KG1 (cell line): ENCODE results near the gene HHAT.
"Not testable (repeated sequence)": the region's sequence is repeated elsewhere in the genome, so short reads cannot be mapped to it uniquely, and the experiment has no call there.

Experiments
- DNase-seq: peaks from one replicate; lab custom pipeline; 2025; lab: John Stamatoyannopoulos, UW

The HHAT gene

GRCh38 chr1:210397252-210397651, 68.5 kb downstream of the HHAT start:
- no peak for DNase-seq

DNA sequence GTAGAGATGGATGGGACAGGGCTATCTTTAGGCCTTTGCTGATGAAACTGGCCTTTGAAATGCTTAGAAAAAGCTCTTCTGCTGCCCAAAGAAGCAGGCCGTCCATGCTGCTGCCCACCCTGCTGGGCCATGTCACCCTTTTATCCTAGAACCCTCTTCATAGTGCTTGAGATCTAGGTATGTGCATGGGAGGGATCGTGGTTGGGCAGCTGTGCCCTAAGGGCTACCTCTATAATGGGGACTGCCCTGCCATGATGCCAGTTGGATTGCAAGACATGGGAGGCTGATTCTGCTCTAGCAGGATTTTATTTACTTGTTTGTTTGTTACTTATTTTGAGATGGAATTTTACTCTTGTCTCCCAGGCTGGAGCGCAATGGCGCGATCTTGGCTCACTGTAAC, 69.0 kb downstream of the HHAT start:
- DNase-seq, result no peak

DNA sequence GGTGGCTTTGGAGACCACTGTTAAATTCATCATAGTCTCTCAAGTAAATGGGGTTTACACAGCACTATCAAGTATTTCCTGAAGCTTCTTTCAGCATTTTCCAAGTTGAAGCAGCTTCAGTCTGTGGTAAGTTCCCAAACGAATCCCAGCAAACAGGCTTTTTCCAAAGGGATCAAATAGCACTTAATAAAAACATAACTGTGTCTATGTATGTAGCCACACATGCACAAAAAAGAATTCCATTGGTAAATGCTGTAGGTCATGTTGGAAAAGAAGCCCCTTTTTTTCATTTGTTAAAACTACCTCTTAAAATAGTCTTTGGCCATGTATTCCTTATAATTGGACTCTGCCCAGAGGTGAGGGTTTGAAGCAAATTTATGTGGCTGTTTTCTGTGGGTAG, 69.8 kb downstream of the HHAT start:
- no peak for DNase-seq

DNA sequence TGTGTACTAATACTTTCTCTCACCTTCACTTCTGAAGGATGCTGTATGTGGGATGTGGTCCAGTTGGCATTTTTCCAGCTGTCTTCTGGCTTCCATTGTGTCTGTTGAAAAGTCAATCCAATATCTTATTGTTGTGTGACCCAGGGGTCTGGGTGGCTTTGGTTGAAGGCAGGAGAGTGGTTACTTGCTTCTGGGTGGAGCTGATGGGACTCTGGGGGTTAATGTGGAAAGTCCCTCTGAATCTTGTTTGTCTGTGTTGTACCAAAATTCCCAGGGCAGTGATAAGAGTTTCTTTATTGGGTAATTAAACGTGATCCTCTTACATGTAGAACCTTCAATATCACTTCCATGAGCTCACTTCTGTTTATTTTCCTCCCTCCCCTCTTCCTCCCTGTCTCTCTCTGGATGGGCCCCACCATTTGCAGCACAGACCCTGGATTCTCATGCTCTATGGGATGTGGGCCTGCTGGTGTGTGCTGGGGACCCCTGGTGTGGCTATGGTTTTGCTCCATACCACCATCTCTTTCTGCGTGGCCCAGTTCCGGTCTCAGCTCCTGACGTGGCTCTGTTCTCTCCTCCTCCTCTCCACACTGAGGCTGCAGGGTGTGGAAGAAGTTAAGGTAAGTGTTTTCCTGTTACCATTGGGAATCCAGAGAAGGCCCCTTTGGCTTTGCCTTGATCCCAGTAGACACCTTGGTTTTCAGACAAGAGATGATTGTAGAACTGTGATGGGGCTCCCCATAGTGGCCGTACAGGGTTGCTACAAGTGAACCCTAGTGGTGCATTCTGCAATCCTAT, 71.5 kb downstream of the HHAT start:
- DNase-seq, result peak; percentile 2

DNA sequence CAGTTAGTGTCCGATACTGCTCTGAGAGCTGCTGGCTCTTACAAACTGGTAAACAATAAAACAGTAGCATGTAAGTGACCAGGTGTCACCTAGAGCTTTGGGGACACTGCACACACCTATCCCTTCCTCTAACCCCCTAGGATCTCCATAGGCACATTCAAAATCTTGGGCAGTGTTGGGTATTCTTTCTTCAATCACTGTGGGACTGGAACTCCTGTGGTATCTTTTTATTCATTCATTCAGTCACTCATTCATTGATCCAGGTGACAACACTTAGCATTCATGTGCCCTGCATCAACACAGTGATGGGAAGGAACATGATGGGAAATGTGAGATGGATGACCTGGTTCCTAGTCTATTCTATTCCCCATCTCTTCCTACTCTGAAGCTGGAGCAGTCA, 73.9 kb downstream of the HHAT start:
- DNase-seq, result no peak

DNA sequence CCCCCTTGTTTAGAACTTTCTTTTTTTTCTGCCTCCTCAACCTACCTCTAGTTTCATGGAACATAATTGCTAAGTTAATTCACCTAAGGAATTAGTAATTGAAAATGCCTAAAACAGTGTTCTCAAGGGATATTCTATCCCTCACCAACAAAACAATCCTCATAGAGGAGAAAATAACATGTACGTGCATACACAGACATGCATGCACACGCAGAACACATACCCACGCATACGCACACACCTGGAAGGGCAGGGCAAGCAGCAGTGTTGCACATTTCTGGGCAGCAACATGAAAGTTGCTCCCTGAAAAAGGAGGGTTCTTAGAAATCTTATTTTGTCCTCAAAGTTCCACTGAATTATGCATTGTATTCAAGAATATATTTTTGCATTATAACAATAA, 76.6 kb downstream of the HHAT start:
- no peak for DNase-seq

GRCh38 chr1:210406341-210406740, 77.6 kb downstream of the HHAT start:
- not testable (repeated sequence) for DNase-seq

DNA sequence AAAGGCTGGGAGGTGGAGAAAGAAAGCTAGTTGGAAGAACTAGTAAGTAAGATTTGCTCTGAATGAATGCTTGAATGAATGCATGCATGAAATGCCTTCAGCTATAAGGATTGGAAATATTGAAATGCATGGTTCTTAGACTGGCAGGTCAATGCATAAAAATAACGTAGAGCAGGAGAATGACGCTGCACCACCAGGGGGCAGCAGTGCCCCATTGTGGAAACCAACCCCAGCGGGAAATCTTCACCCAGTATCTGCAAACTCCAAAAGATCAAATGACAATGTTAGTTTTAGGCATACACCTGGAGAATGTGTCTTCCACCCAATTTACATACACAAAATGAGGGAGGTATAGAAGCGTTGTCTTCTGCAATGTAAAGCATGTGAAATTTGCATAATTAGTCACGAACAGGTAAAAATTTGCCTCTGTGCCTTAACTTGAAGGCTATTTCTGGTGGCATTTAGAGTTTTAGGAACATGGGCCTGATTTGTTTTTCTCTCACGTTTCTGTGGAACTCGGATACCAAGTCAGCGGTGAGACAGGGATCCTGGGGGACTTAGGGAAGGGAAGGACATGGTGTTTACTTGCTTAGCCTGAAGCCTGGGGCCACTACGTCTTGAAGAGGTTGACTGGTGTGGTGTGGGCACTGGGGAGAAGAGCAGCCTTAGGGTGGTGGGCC, 78.6 kb downstream of the HHAT start:
- peak; percentile 25 for DNase-seq

DNA sequence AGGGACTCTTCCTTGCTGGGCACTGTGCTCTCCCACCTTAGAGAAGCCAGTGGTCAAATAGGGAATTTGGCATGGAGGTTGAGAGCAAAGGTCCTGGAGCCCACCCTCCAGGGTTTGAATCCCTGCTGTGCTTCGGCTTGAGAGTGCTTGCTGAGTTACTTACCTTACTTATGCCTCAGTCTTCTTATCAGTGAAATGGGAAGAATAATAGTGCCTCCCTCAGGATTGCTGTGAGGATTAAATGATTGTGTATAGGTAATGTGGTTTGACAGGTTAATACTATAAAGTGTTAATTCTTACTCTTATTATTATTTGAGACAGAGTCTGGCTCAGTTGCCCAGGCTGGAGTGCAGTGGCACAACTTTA, 79.2 kb downstream of the HHAT start:
- no peak for DNase-seq

DNA sequence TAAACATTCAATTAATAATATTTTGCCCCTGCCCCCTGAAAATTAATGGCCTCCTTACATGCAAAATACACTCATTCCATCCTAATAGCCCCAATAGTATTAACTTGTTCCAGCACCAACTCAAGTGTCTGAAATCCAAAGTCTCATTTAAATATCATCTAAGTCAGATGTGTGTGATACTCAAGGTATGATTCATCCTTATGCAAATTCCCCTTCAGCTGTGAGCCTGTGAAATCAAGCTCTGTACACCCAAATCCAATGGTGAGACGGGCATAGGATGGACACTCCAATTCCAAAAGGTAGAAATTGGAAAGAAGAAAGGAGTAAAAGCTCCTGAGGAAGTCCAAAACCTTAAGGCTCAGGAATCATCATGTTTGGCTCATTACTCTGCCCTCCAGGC, 83.5 kb downstream of the HHAT start:
- DNase-seq, result no peak

GRCh38 chr1:210413951-210414350, 85.2 kb downstream of the HHAT start:
- no peak for DNase-seq

DNA sequence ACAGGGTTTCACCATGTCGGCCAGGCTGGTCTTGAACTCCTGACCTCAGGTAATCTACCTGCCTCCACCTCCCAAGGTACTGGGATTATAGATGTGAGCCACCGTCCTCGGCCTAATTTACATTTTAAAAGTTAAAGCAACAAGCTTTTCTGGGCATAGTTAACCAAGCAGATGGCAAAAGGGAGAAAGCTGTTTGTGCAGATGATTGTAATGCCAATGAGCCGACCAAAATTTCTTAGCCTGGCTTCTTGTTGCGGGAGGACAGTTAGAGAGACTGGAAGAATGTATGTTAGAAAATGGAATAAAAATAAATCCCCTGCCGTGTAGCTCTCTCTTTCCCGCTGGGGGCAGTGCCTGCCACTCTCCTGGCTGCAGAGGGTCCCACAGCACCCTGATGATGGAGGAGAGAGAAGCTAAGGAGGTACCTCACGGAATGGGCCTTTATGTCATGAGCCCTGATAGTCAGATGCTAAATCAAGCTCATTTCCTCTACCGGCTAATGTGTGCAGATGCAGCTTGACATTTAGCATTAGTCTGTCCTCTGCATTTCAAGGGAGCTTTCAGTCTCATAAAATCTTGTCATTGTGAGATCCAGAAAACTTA, 87.2 kb downstream of the HHAT start:
- no peak for DNase-seq

GRCh38 chr1:210416681-210417080, 88.0 kb downstream of the HHAT start:
- DNase-seq, result no peak

DNA sequence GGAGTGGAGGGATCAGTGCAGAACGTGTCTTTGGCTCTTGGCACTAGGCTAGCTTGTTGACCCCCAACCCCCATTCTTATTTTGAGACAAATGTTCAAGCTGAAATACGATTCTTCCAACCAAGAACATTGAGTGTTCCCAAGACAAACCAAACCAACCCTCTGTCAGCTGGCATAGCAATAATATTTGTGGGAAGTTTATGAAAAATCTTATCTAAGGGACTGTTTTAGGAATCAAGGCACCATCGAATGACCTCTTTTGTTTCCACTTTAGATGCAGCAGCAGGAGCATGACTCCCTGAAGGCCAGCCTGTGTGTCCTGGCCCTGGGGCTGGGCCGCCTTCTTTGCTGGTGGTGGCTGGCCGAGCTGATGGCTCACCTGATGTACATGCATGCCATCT, 89.2 kb downstream of the HHAT start:
- no peak for DNase-seq

DNA sequence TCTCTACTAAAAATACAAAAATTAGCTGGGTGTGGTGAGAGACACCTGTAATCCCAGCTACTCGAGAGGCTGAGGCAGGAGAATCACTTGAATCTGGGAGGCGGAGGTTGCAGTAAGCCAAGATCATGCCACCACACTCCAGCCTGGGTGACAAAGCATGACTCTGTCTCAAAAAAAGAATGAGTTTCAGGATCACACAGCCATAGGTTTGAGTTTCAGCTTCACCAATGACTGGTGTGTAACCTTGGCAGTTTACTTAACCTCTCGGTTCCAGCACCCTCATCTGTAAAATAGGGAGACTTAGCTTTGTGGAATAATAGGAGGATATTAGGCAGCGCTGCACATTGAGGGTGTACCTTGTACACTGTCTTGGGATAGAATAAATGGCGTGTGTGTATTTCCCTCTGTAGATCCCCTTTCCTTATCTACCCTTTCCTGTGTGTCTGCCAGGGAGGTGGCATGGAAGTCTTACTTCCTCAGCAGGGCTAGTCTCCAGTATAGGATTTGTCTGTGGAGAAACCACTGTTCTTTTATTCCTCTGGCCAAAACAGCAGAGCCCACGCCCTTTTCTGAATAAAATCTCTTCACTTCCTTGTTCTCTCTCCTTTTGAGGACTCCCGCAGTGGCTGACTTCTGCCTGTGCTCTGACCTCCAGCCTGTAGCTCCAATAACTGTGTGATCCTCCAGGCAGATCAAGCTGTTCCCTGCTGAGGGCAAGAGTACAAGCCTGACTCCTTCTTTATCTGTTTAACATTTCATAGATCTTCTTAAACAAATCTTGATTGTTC, 90.4 kb downstream of the HHAT start:
- no peak for DNase-seq

DNA sequence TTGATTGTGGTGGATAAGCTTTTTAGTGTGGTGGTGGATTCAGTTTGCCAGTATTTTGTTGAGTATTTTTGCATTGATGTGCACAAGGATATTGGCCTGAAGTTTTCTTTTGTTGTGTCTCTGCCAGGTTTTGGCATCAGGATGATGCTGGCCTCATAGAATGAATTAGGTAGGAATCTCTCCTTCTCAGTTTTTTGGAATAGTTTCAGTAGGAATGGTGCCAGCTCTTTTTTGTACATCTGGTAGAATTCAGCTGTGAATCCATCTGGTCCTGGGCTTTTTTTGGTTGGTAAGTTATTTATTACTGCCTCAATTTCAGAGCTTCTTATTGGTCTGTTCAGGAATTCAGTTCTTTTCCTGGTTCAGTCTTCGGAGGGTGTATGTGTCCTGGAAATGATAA, 98.0 kb downstream of the HHAT start:
- not testable (repeated sequence) for DNase-seq

- DNase-seq, result no peak
These were observed 100.0 kb downstream of the HHAT start for GRCh38 chr1:210428696-210429095.

- no peak for DNase-seq
These were observed 105.5 kb downstream of the HHAT start for GRCh38 chr1:210434223-210434622.

- no peak for DNase-seq
These were observed 108.4 kb downstream of the HHAT start for GRCh38 chr1:210437111-210437510.

DNA sequence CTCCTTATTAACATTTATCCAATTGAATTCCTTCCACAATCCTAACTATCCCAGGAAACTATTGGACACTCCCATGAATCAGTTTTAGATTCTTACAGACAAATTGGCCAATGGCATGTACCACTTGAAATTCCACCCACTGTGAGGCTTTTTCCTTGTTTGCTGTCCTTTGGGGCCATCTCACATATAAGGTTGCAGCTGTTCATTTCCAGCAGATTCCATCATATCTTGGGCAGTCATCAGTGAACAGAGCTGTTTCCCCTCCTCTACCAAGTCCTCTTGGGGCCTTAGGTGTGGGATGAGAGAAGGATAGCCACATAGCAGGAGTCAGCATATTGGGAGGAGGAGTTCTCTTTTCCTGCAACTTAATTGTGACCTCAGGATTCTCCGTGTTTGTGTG, 109.1 kb downstream of the HHAT start:
- no peak for DNase-seq

- DNase-seq, result no peak
These were observed 110.5 kb downstream of the HHAT start for GRCh38 chr1:210438928-210439841.

DNA sequence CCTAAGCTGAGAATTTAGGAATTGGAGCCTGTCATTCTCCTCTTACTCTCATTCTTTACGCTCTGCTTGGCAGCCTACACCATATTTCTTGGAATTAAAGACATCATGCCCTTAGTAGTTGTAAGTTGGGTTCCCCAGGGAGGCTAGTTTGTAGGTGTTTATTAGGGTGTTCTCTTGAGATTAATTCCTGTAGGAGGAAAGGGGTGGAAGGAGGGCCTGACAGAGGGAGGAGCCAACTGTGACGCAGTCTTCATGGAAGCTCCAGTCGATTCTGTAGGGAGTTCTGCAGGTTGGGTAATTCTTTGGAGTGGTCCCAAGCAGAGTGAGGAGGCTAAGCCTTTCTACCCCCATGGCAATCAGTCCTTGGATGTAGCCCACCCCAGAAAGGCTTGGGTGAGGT, 111.4 kb downstream of the HHAT start:
- DNase-seq, result no peak
